ENCODE results near the gene PGR.

The PGR gene

DNA sequence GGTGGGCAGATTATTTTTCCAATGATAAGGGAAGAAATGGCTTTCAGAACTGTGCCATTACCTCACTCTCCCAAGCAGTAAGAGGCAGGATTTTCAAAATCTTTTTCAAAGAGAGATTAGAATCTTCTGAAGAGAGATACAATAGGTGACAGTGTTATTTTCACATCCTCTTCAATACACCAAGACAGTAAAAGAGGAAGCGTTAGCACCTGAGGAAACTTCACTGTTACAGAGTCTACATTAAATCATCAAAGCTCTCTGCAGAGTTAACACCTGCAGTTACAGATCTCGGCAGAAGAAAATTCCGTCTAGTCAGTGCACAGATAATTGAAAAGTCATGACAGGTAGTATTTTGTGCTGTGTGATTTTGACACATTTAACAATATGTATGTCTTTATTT is 144.9 kb downstream of the PGR start:
- H3K4me1 ChIP-seq (ENCODE audit: control insufficient read depth, low read depth, low read length), result no peaks in the 10 kb centered on the region
- H3K27ac ChIP-seq (ENCODE audit: low read depth, low read length), result no peak overlapping the region
- no peak overlapping the region for H3K9ac ChIP-seq (ENCODE audit: low read length)
- DNase-seq, result peak; percentile 28
- H4K5ac ChIP-seq (ENCODE audit: low read length), result no peak overlapping the region
- H3K18ac ChIP-seq (ENCODE audit: low read length), result no peak overlapping the region
- H3K27me3 ChIP-seq (ENCODE audit: insufficient read depth, low read length, poor library complexity), result no peaks in the 10 kb centered on the region
- no peak overlapping the region for H3K4me3 ChIP-seq (ENCODE audit: low read length)
- no peak overlapping the region for H2BK15ac ChIP-seq (replicated peaks; ENCODE audit: low read depth)
- no peaks in the 10 kb centered on the region for H3K79me2 ChIP-seq (ENCODE audit: control insufficient read depth, insufficient read depth, low read length)
- H3K36me3 ChIP-seq (ENCODE audit: control insufficient read depth, insufficient read depth, low read length), result no peaks in the 10 kb centered on the region
- no peak overlapping the region for H3K4me2 ChIP-seq (ENCODE audit: low read length)
- WGBS (ENCODE audit: extremely low coverage, insufficient coverage, low lambda C conversion rate), result no CpG with 5 or more reads among the region's 3 CpGs
- H2BK5ac ChIP-seq (ENCODE audit: low read length), result no peak overlapping the region
- no peak overlapping the region for H3K23ac ChIP-seq (ENCODE audit: low read length)
- H4K8ac ChIP-seq (ENCODE audit: low read depth, low read length), result no peak overlapping the region
- H3K79me1 ChIP-seq (ENCODE audit: low read length), result no peaks in the 10 kb centered on the region
- H2AK5ac ChIP-seq (ENCODE audit: low read length), result no peak overlapping the region
- H2BK120ac ChIP-seq (ENCODE audit: low read depth, low read length), result no peak overlapping the region
- no peak overlapping the region for H3K56ac ChIP-seq (ENCODE audit: low read length)
- no peak overlapping the region for H3K4ac ChIP-seq (ENCODE audit: low read depth, low read length)

DNA sequence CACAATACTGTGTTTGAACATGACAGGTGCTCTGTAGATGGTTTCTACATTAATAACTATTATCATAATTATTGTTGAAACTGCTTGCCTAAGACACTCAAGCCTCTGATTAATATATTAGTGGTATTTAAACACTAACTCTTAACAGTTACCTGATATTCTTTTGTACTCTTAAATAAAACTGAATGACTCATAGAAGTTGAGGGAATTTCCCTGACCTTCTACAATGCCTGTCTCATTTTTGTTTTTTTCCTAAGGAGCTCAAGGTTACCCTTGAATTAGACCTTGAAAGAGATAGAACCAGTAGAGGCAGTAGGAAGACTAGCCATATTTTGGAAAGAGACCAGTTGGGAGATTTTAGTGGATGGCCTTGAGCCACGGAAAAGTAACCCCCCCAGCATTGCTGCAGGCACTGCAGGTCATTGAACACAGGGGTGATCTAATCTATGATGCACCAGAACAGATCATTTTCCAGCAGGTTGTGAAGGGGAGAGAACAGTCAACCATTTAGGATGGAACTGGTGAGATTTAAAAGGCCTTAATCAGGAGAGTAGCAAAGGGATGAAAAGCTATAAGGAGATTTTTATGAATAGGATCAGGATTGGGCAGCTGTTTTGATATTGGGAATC is 148.3 kb downstream of the PGR start:
- Histone ChIP-seq H3K56ac (ENCODE audit: low read length) (no peak overlapping the region), H3K23ac (ENCODE audit: low read length) (no peak overlapping the region), H3K79me2 (ENCODE audit: control insufficient read depth, insufficient read depth, low read length) (no peaks in the 10 kb centered on the region), H3K79me1 (ENCODE audit: low read length) (no peaks in the 10 kb centered on the region), H2BK120ac (ENCODE audit: low read depth, low read length) (no peak overlapping the region), H3K9ac (ENCODE audit: low read length) (no peak overlapping the region), H2BK5ac (ENCODE audit: low read length) (no peak overlapping the region), H3K18ac (ENCODE audit: low read length) (no peak overlapping the region), H3K4me1 (ENCODE audit: control insufficient read depth, low read depth, low read length) (peaks cover 2% of the 10 kb centered on the region), H3K4me2 (ENCODE audit: low read length) (no peak overlapping the region), H3K27ac (ENCODE audit: low read depth, low read length) (no peak overlapping the region), H4K8ac (ENCODE audit: low read depth, low read length) (no peak overlapping the region), H2AK5ac (ENCODE audit: low read length) (no peak overlapping the region), H3K4me3 (ENCODE audit: low read length) (no peak overlapping the region), H4K5ac (ENCODE audit: low read length) (no peak overlapping the region), H3K36me3 (ENCODE audit: control insufficient read depth, insufficient read depth, low read length) (no peaks in the 10 kb centered on the region), H2BK15ac (replicated peaks; ENCODE audit: low read depth) (no peak overlapping the region), H3K4ac (ENCODE audit: low read depth, low read length) (no peak overlapping the region), H3K27me3 (ENCODE audit: insufficient read depth, low read length, poor library complexity) (no peaks in the 10 kb centered on the region)
- WGBS (ENCODE audit: extremely low coverage, insufficient coverage, low lambda C conversion rate), result no CpG with 5 or more reads among the region's 1 CpG
- no peak for DNase-seq

DNA sequence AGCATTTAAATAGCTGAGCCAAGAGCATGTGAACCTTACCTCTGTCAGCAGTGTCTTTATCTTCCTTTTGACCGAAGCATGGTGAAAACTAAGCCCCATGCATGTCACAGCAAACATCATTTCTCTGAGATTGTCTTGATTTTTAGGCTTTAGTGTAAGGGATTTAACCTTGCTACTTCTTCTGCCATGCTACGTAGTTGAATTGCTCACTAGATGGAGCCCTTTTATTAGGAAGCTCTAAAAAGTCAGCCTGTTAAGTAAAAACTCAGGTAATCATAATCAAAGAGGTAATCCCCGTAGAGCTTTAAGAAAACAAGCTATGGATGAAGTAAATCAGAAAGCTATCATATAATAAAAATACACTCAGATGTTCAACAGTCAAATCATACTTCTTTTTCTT is 149.5 kb downstream of the PGR start:
- Histone ChIP-seq H2BK15ac (replicated peaks; ENCODE audit: low read depth) (no peak overlapping the region), H3K27me3 (ENCODE audit: insufficient read depth, low read length, poor library complexity) (no peaks in the 10 kb centered on the region), H2AK5ac (ENCODE audit: low read length) (no peak overlapping the region), H3K56ac (ENCODE audit: low read length) (no peak overlapping the region), H2BK5ac (ENCODE audit: low read length) (no peak overlapping the region), H3K4me3 (ENCODE audit: low read length) (no peak overlapping the region), H3K18ac (ENCODE audit: low read length) (no peak overlapping the region), H4K8ac (ENCODE audit: low read depth, low read length) (no peak overlapping the region), H3K9ac (ENCODE audit: low read length) (no peak overlapping the region), H3K36me3 (ENCODE audit: control insufficient read depth, insufficient read depth, low read length) (no peaks in the 10 kb centered on the region), H2BK120ac (ENCODE audit: low read depth, low read length) (no peak overlapping the region), H3K4me2 (ENCODE audit: low read length) (no peak overlapping the region), H3K23ac (ENCODE audit: low read length) (no peak overlapping the region), H3K4me1 (ENCODE audit: control insufficient read depth, low read depth, low read length) (peaks cover 2% of the 10 kb centered on the region), H3K27ac (ENCODE audit: low read depth, low read length) (no peak overlapping the region), H3K79me2 (ENCODE audit: control insufficient read depth, insufficient read depth, low read length) (no peaks in the 10 kb centered on the region), H3K4ac (ENCODE audit: low read depth, low read length) (no peak overlapping the region), H4K5ac (ENCODE audit: low read length) (no peak overlapping the region), H3K79me1 (ENCODE audit: low read length) (no peaks in the 10 kb centered on the region)
- DNase-seq, result peak; percentile 59
- no CpG with 5 or more reads among the region's 3 CpGs for WGBS (ENCODE audit: extremely low coverage, insufficient coverage, low lambda C conversion rate)

Measured in mesendoderm (in vitro differentiated cells).